Measurements from ENCODE around the gene TDRKH. TPM values are rescaled to one million over a fixed set of nuclear protein-coding genes. Genes with fewer than 3 reads are reported as not detected.
"Not testable (repeated sequence)": the region's sequence is repeated elsewhere in the genome, so short reads cannot be mapped to it uniquely, and the experiment has no call there.

The TDRKH gene
- polyA plus RNA-seq, 4 donors, result 7.9 to 11.7 (median 8.9) TPM

- no peak for DNase-seq (ENCODE audit: low read depth in 4 of 4, low spot score in 2 of 4)
These were observed 16.6 kb downstream of the TDRKH start for GRCh38 chr1:151773702-151774101.

- DNase-seq (ENCODE audit: low read depth in 4 of 4, low spot score in 2 of 4), result not testable (repeated sequence)
These were observed 21.0 kb downstream of the TDRKH start for GRCh38 chr1:151769270-151769669.

- not testable (repeated sequence) for DNase-seq (ENCODE audit: low read depth in 4 of 4, low spot score in 2 of 4)
These were observed 21.8 kb downstream of the TDRKH start for GRCh38 chr1:151768351-151769066.

GRCh38 chr1:151763990-151764389 lies 26.3 kb downstream of the TDRKH start:
- no peak for DNase-seq (ENCODE audit: low read depth in 4 of 4, low spot score in 2 of 4)

GRCh38 chr1:151762941-151763921 lies 27.1 kb downstream of the TDRKH start, which contains the start of gene MRPL9:
Gene MRPL9, minus strand, starts transcription at chr1:151763496. Its CDS starts 17 bp downstream, at chr1:151763479.
- peak; percentile 59 to 67 (median 63) for DNase-seq (ENCODE audit: low read depth in 4 of 4, low spot score in 2 of 4)

- no peak for DNase-seq (ENCODE audit: low read depth in 4 of 4, low spot score in 2 of 4)
These were observed 29.5 kb downstream of the TDRKH start for GRCh38 chr1:151760597-151761385.

GRCh38 chr1:151759241-151759640 lies 31.1 kb downstream of the TDRKH start:
- no peak for DNase-seq (ENCODE audit: low read depth in 4 of 4, low spot score in 2 of 4)

GRCh38 chr1:151756291-151756690 lies 34.0 kb downstream of the TDRKH start:
- no peak for DNase-seq (ENCODE audit: low read depth in 4 of 4, low spot score in 2 of 4)

GRCh38 chr1:151741516-151741915 lies 48.8 kb downstream of the TDRKH start:
- DNase-seq (ENCODE audit: low read depth in 4 of 4, low spot score in 2 of 4), result no peak

GRCh38 chr1:151739590-151740355 lies 50.5 kb downstream of the TDRKH start:
- no peak for DNase-seq (ENCODE audit: low read depth in 4 of 4, low spot score in 2 of 4)

- DNase-seq (ENCODE audit: low read depth in 4 of 4, low spot score in 2 of 4), result no peak
These were observed 52.8 kb downstream of the TDRKH start for GRCh38 chr1:151737479-151737878.

- no peak for DNase-seq (ENCODE audit: low read depth in 4 of 4, low spot score in 2 of 4)
These were observed 53.3 kb downstream of the TDRKH start for GRCh38 chr1:151737026-151737425.

GRCh38 chr1:151733995-151734394 lies 56.3 kb downstream of the TDRKH start:
- DNase-seq (ENCODE audit: low read depth in 4 of 4, low spot score in 2 of 4), result not testable (repeated sequence)

- DNase-seq (ENCODE audit: low read depth in 4 of 4, low spot score in 2 of 4), result no peak
These were observed 57.2 kb downstream of the TDRKH start for GRCh38 chr1:151733126-151733525.

GRCh38 chr1:151729966-151730291 lies 60.4 kb downstream of the TDRKH start:
- no peak for DNase-seq (ENCODE audit: low read depth in 4 of 4, low spot score in 2 of 4)

- DNase-seq (ENCODE audit: low read depth in 4 of 4, low spot score in 2 of 4), result no peak
These were observed 60.9 kb downstream of the TDRKH start for GRCh38 chr1:151729157-151729965.

GRCh38 chr1:151728151-151729054 lies 61.9 kb downstream of the TDRKH start:
- DNase-seq (ENCODE audit: low read depth in 4 of 4, low spot score in 2 of 4), result no peak

GRCh38 chr1:151723726-151724370 lies 66.5 kb downstream of the TDRKH start:
- DNase-seq (ENCODE audit: low read depth in 4 of 4, low spot score in 2 of 4), result no peak
